CD4-positive, alpha-beta memory T cell (primary cell): Measurements from ENCODE around the gene TRMT61B. TPM values are rescaled to one million over a fixed set of nuclear protein-coding genes. Genes with fewer than 3 reads are reported as not detected.

Experiments used
- CTCF ChIA-PET: fragments of 350-600 bp; sonication (Branson Sonifier 250); formaldehyde crosslinking; loops from one replicate; lab custom pipeline; 2021; ENCODE audit warnings: inconsistent platforms; ENCODE audit not compliant: partially characterized antibody; lab: Charles Lee
- POLR2A ChIA-PET: fragments of 350-600 bp; sonication (Branson Sonifier 250); formaldehyde crosslinking; loops from one replicate; lab custom pipeline; 2021; ENCODE audit not compliant: partially characterized antibody; lab: Charles Lee
- DNase-seq, 5 donors: peaks; one replicate each; pipeline versions ENCODE4 v3.0.0 to v3.0.0-alpha.2; 2020 to 2022; ENCODE audit warnings: mixed read lengths in 1 of 5
- H3K27ac ChIP-seq: one replicate; pipeline ENCODE4 v1.7.0; 2013; ENCODE audit warnings: low read depth, low read length
- H3K27me3 ChIP-seq: 2 replicates; pipeline ENCODE4 v1.7.0; 2013; ENCODE audit warnings: mild to moderate bottlenecking, low read length, moderate library complexity; ENCODE audit not compliant: insufficient read depth
- H3K36me3 ChIP-seq: 2 replicates; pipeline ENCODE4 v1.7.0; 2013; ENCODE audit warnings: mild to moderate bottlenecking, low read length, moderate library complexity; ENCODE audit not compliant: insufficient read depth
- H3K4me1 ChIP-seq: 2 replicates; pipeline ENCODE4 v1.7.0; 2013; ENCODE audit warnings: mild to moderate bottlenecking, low read length, moderate library complexity; ENCODE audit not compliant: insufficient read depth
- H3K4me3 ChIP-seq, 2 donors: one replicate each; pipeline ENCODE4 v1.7.0; 2013; ENCODE audit warnings: low read length in 2 of 2, mild to moderate bottlenecking in 1 of 2
- H3K9me3 ChIP-seq, 2 donors: one replicate each; pipeline ENCODE4 v1.7.0; 2013; ENCODE audit warnings: low read length in 2 of 2, control low read depth in 1 of 2; ENCODE audit not compliant: control insufficient read depth in 1 of 2
- H3K27ac Mint-ChIP-seq, 7 donors: one replicate each; pipeline ENCODE4 v1.8.0; 2020 to 2021; ENCODE audit warnings: mixed read lengths in 7 of 7, mild to moderate bottlenecking in 6 of 7, inconsistent platforms in 3 of 7, moderate library complexity in 3 of 7
- H3K27me3 Mint-ChIP-seq, 2 donors: one replicate each; pipeline ENCODE4 v1.8.0; 2020 to 2021; ENCODE audit warnings: mixed read lengths in 2 of 2
- H3K36me3 Mint-ChIP-seq, 2 donors: one replicate each; pipeline ENCODE4 v1.8.0; 2020 to 2021; ENCODE audit warnings: mixed read lengths in 2 of 2, inconsistent platforms in 1 of 2, mild to moderate bottlenecking in 1 of 2
- H3K4me1 Mint-ChIP-seq, 4 donors: one replicate each; pipeline ENCODE4 v1.8.0; 2020 to 2021; ENCODE audit warnings: mixed read lengths in 4 of 4, mild to moderate bottlenecking in 1 of 4
- H3K4me3 Mint-ChIP-seq, 8 donors: one replicate each; pipeline ENCODE4 v1.8.0; 2020 to 2021; ENCODE audit warnings: mixed read lengths in 8 of 8, mild to moderate bottlenecking in 7 of 8, moderate library complexity in 6 of 8, inconsistent platforms in 3 of 8
- H3K9me3 Mint-ChIP-seq, 8 donors: one replicate each; pipeline ENCODE4 v1.8.0; 2020 to 2021; ENCODE audit warnings: mixed read lengths in 8 of 8, mild to moderate bottlenecking in 5 of 8, inconsistent platforms in 3 of 8, moderate library complexity in 1 of 8
- intact Hi-C: fragments of 100-400 bp; cut with micrococcal nuclease; formaldehyde crosslinking; loops from one replicate; pipeline ENCODE4 v1.15.1; 2023
- polyA plus RNA-seq, 2 donors: library from polyadenylated mRNA; unstranded; fragments of 300-500 nt; fragmentation: Illumina TruSeq; gene quantifications; one replicate each; pipeline ENCODE4 v1.2.3, GENCODE V29; 2021
- total RNA-seq, 2 experiments: library from RNA; stranded (reverse); gene quantifications; one replicate each; pipeline ENCODE4 v1.2.3, GENCODE V29; 2021

Gene TRMT61B
- total and polyA plus RNA-seq, 4 experiments from 2014 or later: 17.4 to 24.3 (median 20.5) TPM

- ChIA-PET CTCF (no interaction called here), POLR2A (no interaction called here)
- H3K27ac ChIP-seq: no peak overlapping the region
- H3K4me1 ChIP-seq: peaks cover 57% of the 10 kb centered on the region
- no peaks in the 10 kb centered on the region for H3K27me3 ChIP-seq
- H3K9me3 ChIP-seq: no peaks in the 10 kb centered on the region
- no peak overlapping the region for H3K4me3 ChIP-seq
- intact Hi-C loops: loop anchor here (10.0 kb wide), 1 partner anchor 117 kb away; no protein-coding TSS in a partner anchor
- H3K27ac Mint-ChIP-seq: peak overlapping the region in 3 of 7 donors; percentile 10 to 99 (median 23)
- no peak for DNase-seq
- peak overlapping the region in 4 of 8 donors; percentile 37 to 100 (median 74) for H3K4me3 Mint-ChIP-seq
- peaks cover 14 to 28% of the 10 kb centered on the region in 2 donors for H3K36me3 Mint-ChIP-seq
- peaks cover 7% of the 10 kb centered on the region for H3K36me3 ChIP-seq
- H3K27me3 Mint-ChIP-seq: peaks cover 0 to 2% of the 10 kb centered on the region in 2 donors
- H3K4me1 Mint-ChIP-seq: peaks cover 40 to 70% (median 54%) of the 10 kb centered on the region in 4 donors
- peaks cover 0 to 2% (median 0%) of the 10 kb centered on the region in 8 donors for H3K9me3 Mint-ChIP-seq
These were observed 27.9 kb upstream of the TRMT61B start for GRCh38 chr2:28898048-28898447.

- intact Hi-C loops: loop anchor here (10.0 kb wide), 1 partner anchor 118 kb away; no protein-coding TSS in a partner anchor
- H3K4me1 ChIP-seq: peaks cover 57% of the 10 kb centered on the region
- Mint-ChIP-seq H3K4me1 (peaks cover 40 to 70% (median 54%) of the 10 kb centered on the region in 4 donors), H3K27me3 (peaks cover 0 to 2% of the 10 kb centered on the region in 2 donors), H3K27ac (peak overlapping the region in 3 of 7 donors; percentile 38 to 99 (median 53)), H3K9me3 (peaks cover 0 to 2% (median 0%) of the 10 kb centered on the region in 8 donors), H3K36me3 (peaks cover 6 to 19% of the 10 kb centered on the region in 2 donors), H3K4me3 (peak overlapping the region; percentile 35 to 100 (median 96))
- no peaks in the 10 kb centered on the region for H3K27me3 ChIP-seq
- H3K27ac ChIP-seq: no peak overlapping the region
- CTCF ChIA-PET: interaction anchor here (1.7 kb wide), 1 partner anchor 330 kb away, joined by 5 read pairs; no protein-coding TSS in a partner anchor
- H3K9me3 ChIP-seq: no peaks in the 10 kb centered on the region
- H3K36me3 ChIP-seq: no peaks in the 10 kb centered on the region
- no peak overlapping the region for H3K4me3 ChIP-seq
- DNase-seq: no peak
- POLR2A ChIA-PET: interaction anchor here (1.1 to 5.9 kb wide), 2 partner anchors 27 to 29 kb away, joined by 3 to 98 read pairs; partner anchors contain the start of gene TRMT61B
These were observed 26.8 kb upstream of the TRMT61B start for GRCh38 chr2:28896906-28897305.

GRCh38 chr2:28895189-28895893 is 25.2 kb upstream of the TRMT61B start:
- H3K27ac Mint-ChIP-seq: peak overlapping the region; percentile 76 to 99 (median 94)
- POLR2A ChIA-PET: interaction anchor here (0.6 to 5.9 kb wide), 12 partner anchors 7 to 221 kb away, joined by 3 to 98 read pairs (median 4); partner anchors contain the start of gene TRMT61B
- DNase-seq: peak in 3 of 5 donors; percentile 11 to 53 (median 21)
- H3K4me3 Mint-ChIP-seq: peak overlapping the region; percentile 91 to 100 (median 96)
- H3K36me3 Mint-ChIP-seq: peaks cover 0 to 12% of the 10 kb centered on the region in 2 donors
- peaks cover 33 to 54% (median 43%) of the 10 kb centered on the region in 4 donors for H3K4me1 Mint-ChIP-seq
- Histone ChIP-seq H3K4me3 (peak overlapping the region; percentile 75 to 91), H3K4me1 (peaks cover 47% of the 10 kb centered on the region), H3K27ac (peak overlapping the region; percentile 83), H3K9me3 (no peaks in the 10 kb centered on the region), H3K36me3 (no peaks in the 10 kb centered on the region), H3K27me3 (no peaks in the 10 kb centered on the region)
- peaks cover 0 to 2% (median 0%) of the 10 kb centered on the region in 8 donors for H3K9me3 Mint-ChIP-seq
- peaks cover 0 to 2% of the 10 kb centered on the region in 2 donors for H3K27me3 Mint-ChIP-seq
- intact Hi-C loops: loop anchor here (2.0 to 10.0 kb wide), 2 partner anchors 75 to 119 kb away; no protein-coding TSS in a partner anchor
- CTCF ChIA-PET: interaction anchor here (0.6 to 1.9 kb wide), 5 partner anchors 15 to 328 kb away, joined by 3 to 5 read pairs (median 4); no protein-coding TSS in a partner anchor

- POLR2A ChIA-PET: interaction anchor here (0.6 to 5.9 kb wide), 16 partner anchors 8 to 501 kb away, joined by 3 to 98 read pairs (median 4); partner anchors contain the start of gene TRMT61B
- CTCF ChIA-PET: interaction anchor here (0.6 to 1.9 kb wide), 3 partner anchors 15 to 74 kb away, joined by 3 to 4 read pairs (median 4); partner anchors contain the start of gene TRMT61B
- peak; percentile 97 to 99 (median 98) for DNase-seq
- Mint-ChIP-seq H3K36me3 (peaks cover 0 to 12% of the 10 kb centered on the region in 2 donors), H3K27ac (peak within 1 kb of the TSS; percentile 88 to 99 (median 95)), H3K4me1 (peaks cover 33 to 50% (median 40%) of the 10 kb centered on the region in 4 donors), H3K27me3 (peaks cover 0 to 2% of the 10 kb centered on the region in 2 donors), H3K4me3 (peak within 1 kb of the TSS; percentile 91 to 100 (median 96)), H3K9me3 (peaks cover 0 to 2% (median 0%) of the 10 kb centered on the region in 8 donors)
- Histone ChIP-seq H3K4me1 (peaks cover 43% of the 10 kb centered on the region), H3K27ac (peak within 1 kb of the TSS; percentile 83), H3K27me3 (no peaks in the 10 kb centered on the region), H3K36me3 (no peaks in the 10 kb centered on the region), H3K9me3 (no peaks in the 10 kb centered on the region), H3K4me3 (peak within 1 kb of the TSS; percentile 75 to 91)
- intact Hi-C loops: loop anchor here (1.0 to 10.0 kb wide), 3 partner anchors 24 to 120 kb away; partner anchors contain the start of gene TRMT61B
These were observed 24.5 kb upstream of the TRMT61B start, which contains the start of gene WDR43 for GRCh38 chr2:28894470-28895188. Gene WDR43, plus strand, starts transcription at chr2:28894667. Its CDS starts 32 bp downstream, at chr2:28894699.

- CTCF ChIA-PET: interaction anchor here (2.3 kb wide), 1 partner anchor 23 kb away, joined by 12 read pairs; the partner anchor contains the start of gene TRMT61B
- H3K4me3 Mint-ChIP-seq: peak overlapping the region in 2 of 8 donors; percentile 30 to 40
- POLR2A ChIA-PET: interaction anchor here (2.1 to 5.9 kb wide), 3 partner anchors 23 to 223 kb away, joined by 10 to 98 read pairs (median 13); partner anchors contain the start of gene TRMT61B
These were observed 23.4 kb upstream of the TRMT61B start for GRCh38 chr2:28893488-28893887.

GRCh38 chr2:28880193-28880592 is 10.1 kb upstream of the TRMT61B start:
- Histone ChIP-seq H3K4me3 (no peak overlapping the region), H3K27me3 (no peaks in the 10 kb centered on the region), H3K9me3 (no peaks in the 10 kb centered on the region), H3K36me3 (no peaks in the 10 kb centered on the region), H3K27ac (no peak overlapping the region), H3K4me1 (no peaks in the 10 kb centered on the region)
- DNase-seq: no peak
- Mint-ChIP-seq H3K9me3 (no peaks in the 10 kb centered on the region), H3K27me3 (peaks cover 6 to 22% of the 10 kb centered on the region in 2 donors), H3K4me3 (no peak overlapping the region), H3K36me3 (no peaks in the 10 kb centered on the region), H3K4me1 (no peaks in the 10 kb centered on the region), H3K27ac (no peak overlapping the region)
- ChIA-PET POLR2A (no interaction called here), CTCF (no interaction called here)
- intact Hi-C loops: no loop called here

More at GRCh38 chr2:28893488-28893887, 23.4 kb upstream of the TRMT61B start:
- peaks cover 0 to 2% (median 0%) of the 10 kb centered on the region in 8 donors for H3K9me3 Mint-ChIP-seq
- Histone ChIP-seq H3K36me3 (no peaks in the 10 kb centered on the region), H3K27ac (no peak overlapping the region), H3K4me3 (no peak overlapping the region), H3K4me1 (peaks cover 32% of the 10 kb centered on the region), H3K9me3 (no peaks in the 10 kb centered on the region), H3K27me3 (no peaks in the 10 kb centered on the region)
- H3K27me3 Mint-ChIP-seq: peaks cover 0 to 2% of the 10 kb centered on the region in 2 donors
- H3K36me3 Mint-ChIP-seq: peaks cover 0 to 12% of the 10 kb centered on the region in 2 donors
- intact Hi-C loops: loop anchor here (10.0 kb wide), 1 partner anchor 121 kb away; no protein-coding TSS in a partner anchor
- peak overlapping the region in 1 of 7 donors; percentile 62 for H3K27ac Mint-ChIP-seq
- DNase-seq: peak in 1 of 5 donors; percentile 43
- peaks cover 26 to 39% (median 31%) of the 10 kb centered on the region in 4 donors for H3K4me1 Mint-ChIP-seq
